ENCODE results near the gene GRIN2A.

- no peak for TF ChIP-seq POLR2AphosphoS5 (IDR thresholded peaks at IDR 0.05; ENCODE audit: insufficient read depth, low read depth, low read length)
- no peak for TF ChIP-seq CTCF (IDR thresholded peaks at IDR 0.05; ENCODE audit: extremely low read depth in 1 of 2, insufficient read depth in 1 of 2, low read depth in 1 of 2, low read length in 2 of 2)
- no peak for TF ChIP-seq EZH2 (IDR thresholded peaks at IDR 0.05; ENCODE audit: borderline replicate concordance, low read depth, low read length, severe bottlenecking)
- no peak for TF ChIP-seq MAX (IDR thresholded peaks at IDR 0.05; ENCODE audit: insufficient read depth, insufficient read length)
- TF ChIP-seq GATA2 (IDR thresholded peaks at IDR 0.05; ENCODE audit: insufficient read depth, insufficient read length, low read depth, low read length), result no peak
- no peak for TF ChIP-seq POLR2A (IDR thresholded peaks at IDR 0.05; ENCODE audit: low read depth, low read length)
Observed at GRCh38 chr16:10189861-10190390, 7.7 kb upstream of the GRIN2A start.
